Mesodermal cell (in vitro differentiated cells): ENCODE data around the gene OTUD1.

ENCODE experiments used
- H3K27ac ChIP-seq: 2 replicates; pipeline ENCODE4 v1.7.0; 2013; ENCODE audit warnings: mild to moderate bottlenecking, low read depth, low read length, moderate library complexity; ENCODE audit not compliant: severe bottlenecking
- H3K36me3 ChIP-seq: 2 replicates; pipeline ENCODE4 v1.7.1; 2013; ENCODE audit warnings: mild to moderate bottlenecking, low read length, moderate library complexity; ENCODE audit not compliant: control insufficient read depth, insufficient read depth
- H3K4me1 ChIP-seq: one replicate; pipeline ENCODE4 v1.7.1; 2013; ENCODE audit warnings: mild to moderate bottlenecking, low read length; ENCODE audit not compliant: insufficient read depth, control insufficient read depth, poor library complexity, severe bottlenecking
- H3K4me3 ChIP-seq: 2 replicates; pipeline ENCODE4 v1.7.0; 2013; ENCODE audit warnings: low read length, control low read depth, mild to moderate bottlenecking; ENCODE audit not compliant: insufficient read depth, poor library complexity, severe bottlenecking; ENCODE audit errors: extremely low read depth
- H3K9me3 ChIP-seq: 2 replicates; pipeline ENCODE4 v1.7.1; 2013; ENCODE audit warnings: mild to moderate bottlenecking, low read length, moderate library complexity; ENCODE audit not compliant: control insufficient read depth
- WGBS, 2 experiments: methylation state at CpG; one replicate each; pipeline ENCODE4 v1.1.5; 2013; ENCODE audit warnings: missing lambda C conversion rate in 2 of 2; ENCODE audit not compliant: insufficient coverage in 2 of 2; 5-methylcytosine and 5-hydroxymethylcytosine counted together

The OTUD1 gene

GRCh38 chr10:23405540-23405939, 33.3 kb upstream of the OTUD1 start:
- Histone ChIP-seq H3K27ac (no peak overlapping the region), H3K36me3 (no peaks in the 10 kb centered on the region), H3K9me3 (no peaks in the 10 kb centered on the region), H3K4me1 (peaks cover 3% of the 10 kb centered on the region), H3K4me3 (no peak overlapping the region)
- WGBS, 2 experiments: 100% methylated on average over 1 of the region's 3 CpGs; no CpG with 5 or more reads in 1 of the 2 experiments

GRCh38 chr10:23406409-23406808, 32.5 kb upstream of the OTUD1 start:
- Histone ChIP-seq H3K9me3 (no peaks in the 10 kb centered on the region), H3K4me3 (no peak overlapping the region), H3K4me1 (peaks cover 3% of the 10 kb centered on the region), H3K36me3 (no peaks in the 10 kb centered on the region), H3K27ac (no peak overlapping the region)
- 85 to 100% methylated on average over 2 to 3 of the region's 5 CpGs for WGBS, 2 experiments

GRCh38 chr10:23408330-23408976, 30.4 kb upstream of the OTUD1 start:
- 80 to 100% methylated on average over 1 to 4 of the region's 8 CpGs for WGBS, 2 experiments
- H3K4me1 ChIP-seq: peaks cover 6% of the 10 kb centered on the region
- no peaks in the 10 kb centered on the region for H3K9me3 ChIP-seq
- no peak overlapping the region for H3K4me3 ChIP-seq
- H3K27ac ChIP-seq: no peak overlapping the region
- H3K36me3 ChIP-seq: no peaks in the 10 kb centered on the region

GRCh38 chr10:23412223-23412622, 26.7 kb upstream of the OTUD1 start:
- H3K4me3 ChIP-seq: no peak overlapping the region
- peak overlapping the region; percentile 59 for H3K27ac ChIP-seq
- peaks cover 2% of the 10 kb centered on the region for H3K4me1 ChIP-seq
- H3K36me3 ChIP-seq: no peaks in the 10 kb centered on the region
- WGBS, 2 experiments: no CpG with 5 or more reads among the region's 2 CpGs
- H3K9me3 ChIP-seq: no peaks in the 10 kb centered on the region

GRCh38 chr10:23413629-23414089, 25.2 kb upstream of the OTUD1 start:
- H3K27ac ChIP-seq: no peak overlapping the region
- no peak overlapping the region for H3K4me3 ChIP-seq
- no CpG with 5 or more reads among the region's 5 CpGs for WGBS, 2 experiments
- H3K4me1 ChIP-seq: peaks cover 5% of the 10 kb centered on the region
- H3K9me3 ChIP-seq: no peaks in the 10 kb centered on the region
- H3K36me3 ChIP-seq: no peaks in the 10 kb centered on the region

- Histone ChIP-seq H3K9me3 (no peaks in the 10 kb centered on the region), H3K27ac (no peak overlapping the region), H3K4me3 (no peak overlapping the region), H3K4me1 (peaks cover 5% of the 10 kb centered on the region), H3K36me3 (no peaks in the 10 kb centered on the region)
- WGBS, 2 experiments: 83 to 100% methylated on average over 1 of the region's 2 CpGs
Measured at GRCh38 chr10:23414658-23415057, 24.2 kb upstream of the OTUD1 start.

- Histone ChIP-seq H3K36me3 (no peaks in the 10 kb centered on the region), H3K4me1 (peaks cover 7% of the 10 kb centered on the region), H3K9me3 (no peaks in the 10 kb centered on the region), H3K27ac (no peak overlapping the region), H3K4me3 (no peak overlapping the region)
- WGBS, 2 experiments: 75 to 100% methylated on average over 1 of the region's 1 CpG
Measured at GRCh38 chr10:23417254-23417653, 21.6 kb upstream of the OTUD1 start.

GRCh38 chr10:23418051-23418681, 20.7 kb upstream of the OTUD1 start:
- 60 to 62% methylated on average over 1 to 2 of the region's 3 CpGs for WGBS, 2 experiments

GRCh38 chr10:23419201-23419600, 19.7 kb upstream of the OTUD1 start:
- H3K4me1 ChIP-seq: peaks cover 7% of the 10 kb centered on the region
- H3K36me3 ChIP-seq: no peaks in the 10 kb centered on the region
- 79 to 90% methylated on average over 4 of the region's 5 CpGs for WGBS, 2 experiments
- no peak overlapping the region for H3K4me3 ChIP-seq
- no peak overlapping the region for H3K27ac ChIP-seq
- H3K9me3 ChIP-seq: no peaks in the 10 kb centered on the region

More at GRCh38 chr10:23418051-23418681, 20.7 kb upstream of the OTUD1 start:
- Histone ChIP-seq H3K4me3 (no peak overlapping the region), H3K4me1 (peaks cover 7% of the 10 kb centered on the region), H3K27ac (no peak overlapping the region), H3K36me3 (no peaks in the 10 kb centered on the region), H3K9me3 (no peaks in the 10 kb centered on the region)

- no peaks in the 10 kb centered on the region for H3K9me3 ChIP-seq
- H3K27ac ChIP-seq: no peak overlapping the region
- WGBS, 2 experiments: 85 to 98% methylated on average over 5 to 6 of the region's 7 CpGs
- H3K36me3 ChIP-seq: no peaks in the 10 kb centered on the region
- H3K4me3 ChIP-seq: no peak overlapping the region
- peaks cover 7% of the 10 kb centered on the region for H3K4me1 ChIP-seq
Measured at GRCh38 chr10:23419655-23420329, 19.1 kb upstream of the OTUD1 start.

- H3K27ac ChIP-seq: no peak overlapping the region
- H3K4me1 ChIP-seq: peaks cover 7% of the 10 kb centered on the region
- no peak overlapping the region for H3K4me3 ChIP-seq
- 90 to 100% methylated on average over 1 of the region's 1 CpG for WGBS, 2 experiments
- H3K9me3 ChIP-seq: no peaks in the 10 kb centered on the region
- H3K36me3 ChIP-seq: no peaks in the 10 kb centered on the region
Measured at GRCh38 chr10:23421397-23421796, 17.5 kb upstream of the OTUD1 start.
